Stomach (tissue), 4 donors: ENCODE data around the gene ELANE.

Experiments used
- CTCF ChIP-seq, 7 experiments: fragments of 450-650 bp in 4 of 7; fragments of 200-600 bp in 3 of 7; sonication (generic) in 3 of 7; IDR thresholded peaks; one replicate each; pipeline ENCODE4 v1.5.1; 2016 to 2019; ENCODE audit warnings: antibody characterized with exemption in 7 of 7, control low read depth in 2 of 7, mild to moderate bottlenecking in 1 of 7
- EP300 ChIP-seq: sonication (generic); formaldehyde crosslinking; IDR thresholded peaks from one replicate; pipeline ENCODE4 v1.6.1; 2017; ENCODE audit warnings: antibody characterized with exemption

DNA sequence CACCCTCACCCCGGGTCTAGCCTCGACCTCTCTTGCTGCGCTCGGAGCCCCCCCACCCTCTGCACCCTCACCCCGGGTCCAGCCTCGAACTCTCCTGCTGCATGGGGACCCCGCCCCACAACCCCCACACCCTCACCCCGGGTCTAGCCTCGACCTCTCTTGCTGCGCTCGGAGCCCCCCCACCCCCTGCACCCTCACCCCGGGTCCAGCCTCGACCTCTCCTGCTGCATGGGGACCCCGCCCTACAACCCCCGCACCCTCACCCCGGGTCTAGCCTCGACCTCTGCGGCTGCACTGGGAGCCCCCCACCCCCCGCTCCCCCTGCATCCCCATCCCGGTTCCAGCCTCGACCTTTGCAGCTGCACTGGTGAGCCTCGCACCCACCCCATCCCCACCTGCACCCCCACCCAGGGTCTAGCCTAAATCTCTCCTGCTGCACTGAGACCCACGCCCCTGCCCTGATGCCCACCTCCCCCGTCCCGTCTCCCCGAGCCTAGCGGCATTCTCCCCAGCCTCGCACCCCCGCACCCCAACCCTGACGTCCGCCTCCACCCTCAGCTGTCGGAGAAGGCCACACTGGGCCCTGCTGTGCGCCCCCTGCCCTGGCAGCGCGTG is 9.1 kb downstream of the ELANE start:
- TF ChIP-seq CTCF (IDR thresholded peaks at IDR 0.05) (no peak), EP300 (no peak)
